HCT116 (cell line): ENCODE results near the gene HEATR5A. TPM values are rescaled to one million over a fixed set of nuclear protein-coding genes. Genes with fewer than 3 reads are reported as not detected.

Source experiments
- ATAC-seq: fragments of 200-7000 bp; cut with Tn5 transposase; 2 replicates; pipeline ENCODE4 v1.9.1; 2020; ENCODE audit warnings: mild to moderate bottlenecking, moderate library complexity
- BruUV-seq: library from RNA; stranded (reverse); fragments of 400-500 nt; replicated peaks from 2 replicates; lab custom pipeline; 2021; lab: Mats Ljungman, UMichigan
- CTCF ChIA-PET: fragments of 300-600 bp; sonication (Branson Sonifier 250); formaldehyde crosslinking; loops from one replicate; lab custom pipeline; 2021; ENCODE audit warnings: antibody characterized with exemption; lab: Charles Lee
- POLR2A ChIA-PET: fragments of 300-600, 350-600 bp; sonication (Branson Sonifier 250); formaldehyde crosslinking; loops from one replicate; lab custom pipeline; 2021; ENCODE audit warnings: antibody characterized with exemption; lab: Charles Lee
- RAD21 ChIA-PET, 2 experiments: fragments of 300-600 bp; sonication (Branson Sonifier 250); formaldehyde crosslinking; loops; one replicate each; lab custom pipeline; 2023; ENCODE audit warnings: low total read pairs in 2 of 2; ENCODE audit not compliant: uncharacterized antibody in 2 of 2, unreplicated experiment in 2 of 2, low non-redundant PET in 1 of 2; lab: Charles Lee
- DNase-seq: peaks from one replicate; pipeline ENCODE4 v3.0.0-alpha.2; 2010; ENCODE audit warnings: low read depth, low spot score
- H2AFZ ChIP-seq: fragments of 200-600 bp; shearing (Covaris generic), sonication (generic); 2 replicates; pipeline ENCODE4 v1.6.1; 2017; ENCODE audit warnings: low read depth, mixed run types, mixed read lengths, antibody characterized with exemption, low read length; ENCODE audit not compliant: poor library complexity, severe bottlenecking
- H3K27ac ChIP-seq: 2 replicates; pipeline ENCODE4 v1.5.1; 2012; ENCODE audit warnings: low read depth, low read length
- H3K27me3 ChIP-seq: fragments of 200-600 bp; sonication (generic); 2 replicates; pipeline ENCODE4 v1.6.1; 2016; ENCODE audit warnings: mixed run types, low read length, mixed read lengths; ENCODE audit not compliant: insufficient read depth
- H3K36me3 ChIP-seq, 2 experiments: fragments of 200-500 bp in 1 of 2; fragments of 200-600 bp in 1 of 2; sonication (Bioruptor generic) in 1 of 2; sonication (generic) in 1 of 2; 2 replicates each; pipeline versions ENCODE4 v1.5.1 to v1.6.1; 2014 to 2016; ENCODE audit warnings: low read length in 2 of 2, inconsistent platforms in 1 of 2, mixed read lengths in 1 of 2, mixed run types in 1 of 2; ENCODE audit not compliant: insufficient read depth in 2 of 2, control insufficient read depth in 1 of 2
- H3K4me1 ChIP-seq, 2 experiments: fragments of 200-600 bp in 1 of 2; sonication (generic) in 1 of 2; 2 replicates each; pipeline versions ENCODE4 v1.5.1 to v1.6.1; 2012 to 2017; ENCODE audit warnings: low read length in 2 of 2, inconsistent platforms in 1 of 2, mild to moderate bottlenecking in 1 of 2, mixed read lengths in 1 of 2, mixed run types in 1 of 2, moderate library complexity in 1 of 2; ENCODE audit not compliant: insufficient read depth in 2 of 2, control insufficient read depth in 1 of 2
- H3K4me2 ChIP-seq: fragments of 200-600 bp; sonication (generic); 2 replicates; pipeline ENCODE4 v1.6.1; 2017; ENCODE audit warnings: mixed run types, low read length, mixed read lengths
- H3K4me3 ChIP-seq, 2 experiments: fragments of 200-600 bp in 1 of 2; sonication (generic) in 1 of 2; replicated peaks in 1 of 2; 2 replicates each; pipeline ENCODE4 v1.5.1; 2011 to 2016; ENCODE audit warnings: low read length in 2 of 2, control low read depth in 1 of 2, low read depth in 1 of 2, mild to moderate bottlenecking in 1 of 2, mixed read lengths in 1 of 2, mixed run types in 1 of 2
- H3K79me2 ChIP-seq: fragments of 200-600 bp; sonication (generic); 2 replicates; pipeline ENCODE4 v1.6.1; 2017; ENCODE audit warnings: mild to moderate bottlenecking, mixed run types, low read length, moderate library complexity, mixed read lengths; ENCODE audit not compliant: insufficient read depth
- H3K9ac ChIP-seq: fragments of 200-600 bp; sonication (generic); 2 replicates; pipeline ENCODE4 v1.6.1; 2016; ENCODE audit warnings: low read length, mixed read lengths
- H3K9me2 ChIP-seq: fragments of 200-600 bp; sonication (generic), shearing (Covaris generic); 2 replicates; pipeline ENCODE4 v1.6.1; 2017; ENCODE audit warnings: mixed run types, mild to moderate bottlenecking, moderate library complexity; ENCODE audit not compliant: insufficient read depth
- H3K9me3 ChIP-seq, 2 experiments: fragments of 200-500 bp in 1 of 2; fragments of 200-600 bp in 1 of 2; sonication (Bioruptor generic) in 1 of 2; sonication (generic) in 1 of 2; 2 replicates each; pipeline ENCODE4 v1.6.1; 2014 to 2017; ENCODE audit warnings: low read length in 2 of 2, mixed read lengths in 2 of 2, inconsistent platforms in 1 of 2, low read depth in 1 of 2, mild to moderate bottlenecking in 1 of 2, mixed run types in 1 of 2, moderate library complexity in 1 of 2; ENCODE audit not compliant: control insufficient read depth in 1 of 2, insufficient read depth in 1 of 2
- H4K20me1 ChIP-seq: fragments of 200-600 bp; sonication (generic), shearing (Covaris generic); 2 replicates; pipeline ENCODE4 v1.6.1; 2017; ENCODE audit warnings: mixed run types, mild to moderate bottlenecking, moderate library complexity; ENCODE audit not compliant: insufficient read depth
- CEBPB ChIP-seq: IDR thresholded peaks from 2 replicates; pipeline ENCODE4 v1.6.1; 2012; ENCODE audit warnings: low read depth
- EGR1 ChIP-seq: IDR thresholded peaks from 2 replicates; pipeline ENCODE4 v1.6.1; 2012; ENCODE audit warnings: low read depth
- SP1 ChIP-seq: IDR thresholded peaks from 2 replicates; pipeline ENCODE4 v1.6.1; 2012; ENCODE audit warnings: low read depth
- TCF7L2 ChIP-seq: IDR thresholded peaks from 2 replicates; pipeline ENCODE4 v1.7.0; 2011; ENCODE audit warnings: borderline replicate concordance, inconsistent platforms; ENCODE audit not compliant: insufficient read depth, insufficient read length; ENCODE audit errors: extremely low read depth
- intact Hi-C: fragments of 100-400 bp; cut with micrococcal nuclease; formaldehyde crosslinking; loops from 2 replicates; pipeline ENCODE4 v1.10.0; 2022
- total RNA-seq: library from RNA; stranded (reverse); gene quantifications from one replicate; pipeline ENCODE4 v1.2.1, GENCODE V29; 2021; ENCODE audit not compliant: unreplicated experiment
- TF ChIP-seq, protein P1 (sequence below), 3 experiments: fragments of 200-600 bp in 1 of 3; sonication (generic) in 1 of 3; IDR thresholded peaks in 2 of 3; conservative IDR thresholded peaks in 1 of 3; 2 replicates each; pipeline ENCODE4 v1.5.1; 2012 to 2017; ENCODE audit warnings: low read depth in 2 of 3, low read length in 2 of 3, antibody characterized with exemption in 1 of 3, borderline replicate concordance in 1 of 3, control low read depth in 1 of 3, mild to moderate bottlenecking in 1 of 3, mixed read lengths in 1 of 3, mixed run types in 1 of 3, moderate library complexity in 1 of 3; ENCODE audit not compliant: insufficient read depth in 1 of 3
- TF ChIP-seq, protein P2 (sequence below): IDR thresholded peaks from 2 replicates; pipeline ENCODE4 v1.6.1; 2011; ENCODE audit warnings: mild to moderate bottlenecking, low read length, moderate library complexity; ENCODE audit not compliant: insufficient replicate concordance; ENCODE audit errors: extremely low read depth

The HEATR5A gene
- total RNA-seq, 1 experiment from 2014 or later: 20.9 TPM

DNA sequence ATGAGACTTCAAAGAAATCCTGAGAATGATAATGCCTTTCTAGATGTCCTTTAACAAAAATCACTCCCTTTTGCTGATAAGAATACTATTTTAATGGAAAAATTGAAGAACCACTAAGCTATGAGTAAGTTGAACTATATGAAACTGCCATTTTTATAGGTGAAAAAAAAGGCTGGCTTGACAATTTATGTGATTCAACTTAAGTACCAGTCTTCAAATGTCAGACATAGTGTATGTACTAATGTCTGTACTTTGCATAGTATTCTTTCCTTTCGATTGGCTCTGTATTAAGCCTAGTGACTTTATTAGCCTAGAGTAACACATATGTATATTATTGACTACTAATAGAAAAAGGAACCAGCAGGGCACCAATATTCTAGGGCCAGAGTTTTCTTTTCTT is 11.9 kb downstream of the HEATR5A start:
- no peak overlapping the region for H3K4me2 ChIP-seq
- TF ChIP-seq SP1 (no peak), CEBPB (no peak), TCF7L2 (no peak), EGR1 (no peak)
- TF ChIP-seq, protein P1, sequence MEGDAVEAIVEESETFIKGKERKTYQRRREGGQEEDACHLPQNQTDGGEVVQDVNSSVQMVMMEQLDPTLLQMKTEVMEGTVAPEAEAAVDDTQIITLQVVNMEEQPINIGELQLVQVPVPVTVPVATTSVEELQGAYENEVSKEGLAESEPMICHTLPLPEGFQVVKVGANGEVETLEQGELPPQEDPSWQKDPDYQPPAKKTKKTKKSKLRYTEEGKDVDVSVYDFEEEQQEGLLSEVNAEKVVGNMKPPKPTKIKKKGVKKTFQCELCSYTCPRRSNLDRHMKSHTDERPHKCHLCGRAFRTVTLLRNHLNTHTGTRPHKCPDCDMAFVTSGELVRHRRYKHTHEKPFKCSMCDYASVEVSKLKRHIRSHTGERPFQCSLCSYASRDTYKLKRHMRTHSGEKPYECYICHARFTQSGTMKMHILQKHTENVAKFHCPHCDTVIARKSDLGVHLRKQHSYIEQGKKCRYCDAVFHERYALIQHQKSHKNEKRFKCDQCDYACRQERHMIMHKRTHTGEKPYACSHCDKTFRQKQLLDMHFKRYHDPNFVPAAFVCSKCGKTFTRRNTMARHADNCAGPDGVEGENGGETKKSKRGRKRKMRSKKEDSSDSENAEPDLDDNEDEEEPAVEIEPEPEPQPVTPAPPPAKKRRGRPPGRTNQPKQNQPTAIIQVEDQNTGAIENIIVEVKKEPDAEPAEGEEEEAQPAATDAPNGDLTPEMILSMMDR (IDR thresholded peaks at IDR 0.05 in 2 of 3, conservative IDR thresholded peaks at IDR 0.05 in 1 of 3; ENCODE audit: borderline replicate concordance in 1 of 3, insufficient read depth in 1 of 3, low read depth in 2 of 3, low read length in 2 of 3): no peak
- TF ChIP-seq, protein P2, sequence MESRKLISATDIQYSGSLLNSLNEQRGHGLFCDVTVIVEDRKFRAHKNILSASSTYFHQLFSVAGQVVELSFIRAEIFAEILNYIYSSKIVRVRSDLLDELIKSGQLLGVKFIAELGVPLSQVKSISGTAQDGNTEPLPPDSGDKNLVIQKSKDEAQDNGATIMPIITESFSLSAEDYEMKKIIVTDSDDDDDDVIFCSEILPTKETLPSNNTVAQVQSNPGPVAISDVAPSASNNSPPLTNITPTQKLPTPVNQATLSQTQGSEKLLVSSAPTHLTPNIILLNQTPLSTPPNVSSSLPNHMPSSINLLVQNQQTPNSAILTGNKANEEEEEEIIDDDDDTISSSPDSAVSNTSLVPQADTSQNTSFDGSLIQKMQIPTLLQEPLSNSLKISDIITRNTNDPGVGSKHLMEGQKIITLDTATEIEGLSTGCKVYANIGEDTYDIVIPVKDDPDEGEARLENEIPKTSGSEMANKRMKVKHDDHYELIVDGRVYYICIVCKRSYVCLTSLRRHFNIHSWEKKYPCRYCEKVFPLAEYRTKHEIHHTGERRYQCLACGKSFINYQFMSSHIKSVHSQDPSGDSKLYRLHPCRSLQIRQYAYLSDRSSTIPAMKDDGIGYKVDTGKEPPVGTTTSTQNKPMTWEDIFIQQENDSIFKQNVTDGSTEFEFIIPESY: no peak
- DNase-seq: no peak
- no peaks in the 10 kb centered on the region for H4K20me1 ChIP-seq
- H3K9ac ChIP-seq: no peak overlapping the region
- no peak overlapping the region for H2AFZ ChIP-seq
- POLR2A ChIA-PET: interaction anchor here (1.8 kb wide), 1 partner anchor 12 kb away, joined by 7 read pairs; the partner anchor contains the start of gene HEATR5A
- H3K27ac ChIP-seq: no peak overlapping the region
- RAD21 ChIA-PET: no interaction called here
- no TSS peak for BruUV-seq
- CTCF ChIA-PET: no interaction called here
- H3K79me2 ChIP-seq: peaks cover 4% of the 10 kb centered on the region
- intact Hi-C loops: no loop called here
- H3K4me3 ChIP-seq: no peak overlapping the region
- ATAC-seq: no peak
- no peaks in the 10 kb centered on the region for H3K9me3 ChIP-seq
- no peaks in the 10 kb centered on the region for H3K4me1 ChIP-seq
- no peaks in the 10 kb centered on the region for H3K9me2 ChIP-seq
- no peaks in the 10 kb centered on the region for H3K36me3 ChIP-seq
- H3K27me3 ChIP-seq: no peaks in the 10 kb centered on the region
